IMR-90 (cell line): ENCODE results near the gene IVNS1ABP. TPM values are rescaled to one million over a fixed set of nuclear protein-coding genes. Genes with fewer than 3 reads are reported as not detected.
A peak's percentile ranks its signal among the peaks of the same experiment; 100 is the strongest.
"Not testable (repeated sequence)": the region's sequence is repeated elsewhere in the genome, so short reads cannot be mapped to it uniquely, and the experiment has no call there.

Experiments
- ATAC-seq: fragments of 200-7000 bp; cut with Tn5 transposase; 2 replicates; pipeline ENCODE4 v1.9.1; 2020; ENCODE audit warnings: low read depth, mild to moderate bottlenecking, moderate library complexity
- BruUV-seq: library from RNA; stranded (reverse); fragments of 400-500 nt; replicated peaks from 2 replicates; lab custom pipeline; 2021; lab: Mats Ljungman, UMichigan
- CTCF ChIA-PET: fragments of 300-600 bp; formaldehyde crosslinking; extraction: SDS; loops from one replicate; lab custom pipeline; 2021; ENCODE audit warnings: antibody characterized with exemption; lab: Yijun Ruan, JAX
- POLR2A ChIA-PET: fragments of 300-600 bp; sonication (Branson Sonifier 250); formaldehyde crosslinking; loops from one replicate; lab custom pipeline; 2022; ENCODE audit warnings: antibody characterized with exemption; ENCODE audit not compliant: unreplicated experiment; lab: Charles Lee
- DNase-seq: peaks from one replicate; pipeline ENCODE4 v3.0.0; 2013
- H2AFZ ChIP-seq: replicated peaks from 2 replicates; pipeline ENCODE3; 2013; ENCODE audit warnings: low read length, mild to moderate bottlenecking; ENCODE audit not compliant: poor library complexity
- H2AK5ac ChIP-seq: 2 replicates; pipeline ENCODE4 v1.6.1; 2013; ENCODE audit warnings: low read depth, low read length, inconsistent platforms
- H2AK9ac ChIP-seq: replicated peaks from 2 replicates; pipeline ENCODE3; 2013; ENCODE audit warnings: mild to moderate bottlenecking, low read depth, low read length, moderate library complexity; ENCODE audit not compliant: poor library complexity
- H2BK120ac ChIP-seq: 2 replicates; pipeline ENCODE4 v1.6.1; 2013; ENCODE audit warnings: low read depth, low read length, inconsistent platforms
- H2BK15ac ChIP-seq: 3 replicates; pipeline ENCODE4 v1.6.1; 2013; ENCODE audit warnings: low read depth, low read length, inconsistent platforms
- H2BK20ac ChIP-seq: 2 replicates; pipeline ENCODE4 v1.6.1; 2013; ENCODE audit warnings: low read depth, mild to moderate bottlenecking, inconsistent platforms, low read length, moderate library complexity
- H2BK5ac ChIP-seq: 2 replicates; pipeline ENCODE4 v1.6.1; 2013; ENCODE audit warnings: mild to moderate bottlenecking, low read depth, low read length, inconsistent platforms; ENCODE audit not compliant: poor library complexity, severe bottlenecking
- H3K14ac ChIP-seq: replicated peaks from 2 replicates; pipeline ENCODE4 v1.6.1; 2013; ENCODE audit warnings: low read depth, low read length, inconsistent platforms
- H3K18ac ChIP-seq: 2 replicates; pipeline ENCODE4 v1.6.1; 2013; ENCODE audit warnings: low read depth, low read length, control low read depth
- H3K23ac ChIP-seq: 2 replicates; pipeline ENCODE4 v1.6.1; 2013; ENCODE audit warnings: low read depth, low read length, inconsistent platforms
- H3K27ac ChIP-seq: 2 replicates; pipeline ENCODE4 v1.5.1; 2013; ENCODE audit warnings: mild to moderate bottlenecking, control low read depth, low read length; ENCODE audit not compliant: insufficient read depth
- H3K27me3 ChIP-seq: 2 replicates; pipeline ENCODE4 v1.6.1; 2013; ENCODE audit warnings: low read length; ENCODE audit not compliant: control insufficient read depth, insufficient read depth
- H3K36me3 ChIP-seq: 2 replicates; pipeline ENCODE4 v1.6.1; 2013; ENCODE audit warnings: low read length, mixed read lengths; ENCODE audit not compliant: control insufficient read depth, insufficient read depth
- H3K4ac ChIP-seq: 2 replicates; pipeline ENCODE4 v1.6.1; 2013; ENCODE audit warnings: low read depth, low read length, inconsistent platforms
- H3K4me1 ChIP-seq: 2 replicates; pipeline ENCODE4 v1.6.1; 2013; ENCODE audit warnings: low read length, mixed read lengths; ENCODE audit not compliant: control insufficient read depth, insufficient read depth
- H3K4me2 ChIP-seq: 2 replicates; pipeline ENCODE4 v1.6.1; 2013; ENCODE audit warnings: low read depth, mild to moderate bottlenecking, control low read depth, low read length, moderate library complexity
- H3K4me3 ChIP-seq: 2 replicates; pipeline ENCODE4 v1.5.1; 2013; ENCODE audit warnings: low read depth, mild to moderate bottlenecking, control low read depth, low read length, moderate library complexity; ENCODE audit not compliant: insufficient read depth
- H3K56ac ChIP-seq: 2 replicates; pipeline ENCODE4 v1.6.1; 2013; ENCODE audit warnings: low read length, inconsistent platforms; ENCODE audit not compliant: insufficient read depth; ENCODE audit errors: extremely low read depth
- H3K79me1 ChIP-seq, 2 experiments: 2 replicates each; pipeline ENCODE4 v1.6.1; 2013; ENCODE audit warnings: low read length in 2 of 2, inconsistent platforms in 1 of 2, low read depth in 1 of 2
- H3K9ac ChIP-seq: 2 replicates; pipeline ENCODE4 v1.6.1; 2013; ENCODE audit warnings: low read depth, low read length, control low read depth
- H3K9me1 ChIP-seq: 2 replicates; pipeline ENCODE4 v1.6.1; 2013; ENCODE audit warnings: low read length, inconsistent platforms; ENCODE audit not compliant: insufficient read depth
- H3K9me3 ChIP-seq: 2 replicates; pipeline ENCODE4 v1.6.1; 2013; ENCODE audit warnings: low read length; ENCODE audit not compliant: control insufficient read depth, insufficient read depth
- H4K20me1 ChIP-seq: 2 replicates; pipeline ENCODE4 v1.6.1; 2013; ENCODE audit warnings: low read length, inconsistent platforms; ENCODE audit not compliant: insufficient read depth
- H4K5ac ChIP-seq: 2 replicates; pipeline ENCODE4 v1.6.1; 2013; ENCODE audit warnings: mild to moderate bottlenecking, low read depth, low read length, control low read depth
- H4K8ac ChIP-seq, 2 experiments: 2 replicates each; pipeline ENCODE4 v1.6.1; 2013; ENCODE audit warnings: low read depth in 2 of 2, low read length in 2 of 2, control low read depth in 1 of 2, inconsistent platforms in 1 of 2
- H4K91ac ChIP-seq: 2 replicates; pipeline ENCODE4 v1.6.1; 2013; ENCODE audit warnings: low read depth, low read length, inconsistent platforms; ENCODE audit not compliant: insufficient read depth
- BHLHE40 ChIP-seq: fragments of 150-350 bp; IDR thresholded peaks from 2 replicates; pipeline ENCODE4 v1.6.1; 2016; ENCODE audit warnings: mild to moderate bottlenecking, low read depth, low read length
- CEBPB ChIP-seq: IDR thresholded peaks from 2 replicates; pipeline ENCODE4 v1.6.1; 2012; ENCODE audit warnings: low read depth, low read length, improper control_type of control experiment
- CHD1 ChIP-seq: IDR thresholded peaks from 2 replicates; pipeline ENCODE4 v1.6.1; 2012; ENCODE audit warnings: low read depth, low read length, improper control_type of control experiment
- RAD21 ChIP-seq: IDR thresholded peaks from 2 replicates; pipeline ENCODE4 v1.6.1; 2012; ENCODE audit warnings: low read length, improper control_type of control experiment
- RFX5 ChIP-seq: IDR thresholded peaks from 2 replicates; pipeline ENCODE4 v1.8.0; 2012; ENCODE audit warnings: low read depth, mild to moderate bottlenecking, low read length, moderate library complexity
- WGBS, 2 experiments: methylation state at CpG; one replicate each; pipeline versions ENCODE4 v1.1.5 to v1.1.7; 2013; ENCODE audit warnings: missing lambda C conversion rate in 2 of 2; ENCODE audit not compliant: insufficient read length in 1 of 2; ENCODE audit errors: extremely low coverage in 2 of 2; 5-methylcytosine and 5-hydroxymethylcytosine counted together
- dilution Hi-C: fragments of 300-500 bp; cut with HindIII; formaldehyde crosslinking; loops from one replicate; pipeline ENCODE4 v1.14.3; 2018; ENCODE audit warnings: low sequenced_read_pairs; ENCODE audit not compliant: unreplicated experiment
- in situ Hi-C: fragments of 300-500 bp; cut with MboI; formaldehyde crosslinking; loops from 3 replicates; pipeline ENCODE4 v1.14.3; 2019; ENCODE audit warnings: low sequenced_read_pairs, inconsistent platforms, mixed read lengths
- intact Hi-C: fragments of 100-400 bp; cut with micrococcal nuclease; formaldehyde crosslinking; loops from 2 replicates; pipeline ENCODE4 v1.10.0; 2022
- polyA plus RNA-seq, 3 experiments: library from polyadenylated mRNA; depleted of rRNA; stranded (reverse); fragments of >200 nt; gene quantifications; 2 replicates each; pipeline ENCODE4 v1.2.3, GENCODE V29; 2012; ENCODE audit warnings: low replicate concordance in 1 of 3
- total RNA-seq: library from RNA; depleted of rRNA; stranded (reverse); fragments of >200 nt; gene quantifications from 2 replicates; pipeline ENCODE4 v1.2.3, GENCODE V29; 2012

Gene IVNS1ABP
- total and polyA plus RNA-seq, 2 of the 4 experiments (the other 2 are of a cell fraction): 21.8 to 26.7 TPM

DNA sequence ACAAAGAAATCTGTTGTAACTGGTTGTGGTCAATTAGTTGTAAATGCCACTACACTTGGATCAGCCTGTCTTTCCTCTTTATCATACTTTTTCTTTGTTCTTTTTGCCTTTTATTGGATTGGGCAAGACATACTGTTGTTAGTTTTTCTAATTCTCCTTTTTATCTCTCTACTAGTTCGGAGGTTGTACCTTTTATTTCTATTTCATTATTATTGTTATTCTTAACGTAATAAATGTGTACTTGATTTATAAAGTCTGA lies 59.2 kb downstream of the IVNS1ABP start:
- Histone ChIP-seq H2AK9ac (no peak overlapping the region), H3K56ac (no peak overlapping the region), H2AFZ (no peak overlapping the region), H4K8ac (no peak overlapping the region), H3K9me1 (no peaks in the 10 kb centered on the region), H3K18ac (no peak overlapping the region), H3K4me1 (peaks cover 5% of the 10 kb centered on the region; the same call in 1 of the 2 replicates), H2BK120ac (no peak overlapping the region), H3K14ac (no peak overlapping the region), H3K9me3 (no peaks in the 10 kb centered on the region), H3K4me2 (no peak overlapping the region), H3K79me1 (no peaks in the 10 kb centered on the region), H3K27me3 (no peaks in the 10 kb centered on the region), H2BK20ac (no peak overlapping the region), H3K36me3 (no peaks in the 10 kb centered on the region), H2BK5ac (no peak overlapping the region), H3K4ac (no peak overlapping the region), H4K20me1 (no peaks in the 10 kb centered on the region), H3K4me3 (no peak overlapping the region), H3K27ac (no peak overlapping the region), H4K91ac (no peak overlapping the region), H3K23ac (no peak overlapping the region), H2BK15ac (no peak overlapping the region), H4K5ac (no peak overlapping the region), H3K9ac (no peak overlapping the region), H2AK5ac (no peak overlapping the region)
- no TSS peak for BruUV-seq
- WGBS, 2 experiments: no CpG with 5 or more reads among the region's 2 CpGs
- dilution Hi-C loops: no loop called here
- TF ChIP-seq CHD1 (no peak), RAD21 (no peak), RFX5 (no peak), CEBPB (no peak), BHLHE40 (no peak)
- ATAC-seq (no peak), DNase-seq (peak; percentile 17)
- intact Hi-C loops: no loop called here
- CTCF ChIA-PET: no interaction called here
- POLR2A ChIA-PET: no interaction called here
- in situ Hi-C loops: no loop called here

DNA sequence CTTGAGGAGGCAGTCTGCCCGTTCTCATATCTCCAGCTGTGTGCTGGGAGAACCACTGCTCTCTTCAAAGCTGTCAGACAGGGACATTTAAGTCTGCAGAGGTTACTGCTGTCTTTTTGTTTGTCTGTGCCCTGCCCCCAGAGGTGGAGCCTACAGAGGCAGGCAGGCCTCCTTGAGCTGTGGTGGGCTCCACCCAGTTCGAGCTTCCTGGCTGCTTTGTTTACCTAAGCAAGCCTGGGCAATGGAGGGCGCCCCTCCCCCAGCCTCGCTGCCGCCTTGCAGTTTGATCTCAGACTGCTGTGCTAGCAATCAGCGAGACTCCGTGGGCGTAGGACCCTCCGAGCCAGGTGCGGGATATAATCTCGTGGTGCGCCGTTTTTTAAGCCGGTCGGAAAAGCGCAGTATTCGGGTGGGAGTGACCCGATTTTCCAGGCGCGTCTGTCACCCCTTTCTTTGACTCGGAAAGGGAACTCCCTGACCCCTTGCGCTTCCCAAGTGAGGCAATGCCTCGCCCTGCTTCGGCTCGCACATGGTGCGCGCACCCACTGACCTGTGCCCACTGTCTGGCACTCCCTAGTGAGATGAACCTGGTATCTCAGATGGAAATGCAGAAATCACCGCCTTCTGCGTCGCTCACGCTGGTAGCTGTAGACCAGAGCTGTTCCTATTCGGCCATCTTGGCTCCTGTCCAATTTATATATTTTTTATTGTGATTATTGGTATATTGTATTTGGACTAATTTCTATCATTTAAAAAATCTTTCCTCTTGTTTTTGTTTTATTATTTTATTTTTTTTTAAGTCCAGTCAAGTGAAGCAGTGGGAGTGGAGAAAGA lies 59.7 kb downstream of the IVNS1ABP start:
- H2AFZ ChIP-seq, H3K23ac ChIP-seq, in situ Hi-C loops, dilution Hi-C loops, H3K4ac ChIP-seq, BruUV-seq, H3K9me3 ChIP-seq, H2BK5ac ChIP-seq, H3K14ac ChIP-seq, H3K36me3 ChIP-seq, CTCF ChIA-PET, H4K8ac ChIP-seq, POLR2A ChIA-PET, H2BK15ac ChIP-seq, H4K5ac ChIP-seq, H3K18ac ChIP-seq, H2BK120ac ChIP-seq, H2AK9ac ChIP-seq, H3K9me1 ChIP-seq, H3K4me3 ChIP-seq, H3K9ac ChIP-seq, H2AK5ac ChIP-seq, intact Hi-C loops, H4K20me1 ChIP-seq, H4K91ac ChIP-seq, H3K27me3 ChIP-seq, H2BK20ac ChIP-seq, H3K27ac ChIP-seq, H3K4me2 ChIP-seq, ATAC-seq, H3K79me1 ChIP-seq, H3K4me1 ChIP-seq, DNase-seq, H3K56ac ChIP-seq: not testable (repeated sequence)
- no CpG with 5 or more reads among the region's 32 CpGs for WGBS, 2 experiments
